Renal pelvis (tissue), 4 donors: Measurements from ENCODE around the gene AQP6. TPM values are rescaled to one million over a fixed set of nuclear protein-coding genes. Genes with fewer than 3 reads are reported as not detected.
A peak's percentile ranks its signal among the peaks of the same experiment; 100 is the strongest.

Experiments used
- DNase-seq: peaks from one replicate; pipeline ENCODE4 v3.0.0-alpha.2; 2013
- polyA plus RNA-seq, 3 donors: library from polyadenylated mRNA; unstranded; fragments of 120-200 nt; gene quantifications; one replicate each; pipeline ENCODE4 v1.2.1, GENCODE V29; 2013; ENCODE audit not compliant: insufficient read length in 3 of 3

The AQP6 gene
- polyA plus RNA-seq, 3 donors: 15.4 to 28.6 (median 23.3) TPM

- no peak for DNase-seq
These were observed 30.9 kb upstream of the AQP6 start for GRCh38 chr12:49941556-49942511.

DNA sequence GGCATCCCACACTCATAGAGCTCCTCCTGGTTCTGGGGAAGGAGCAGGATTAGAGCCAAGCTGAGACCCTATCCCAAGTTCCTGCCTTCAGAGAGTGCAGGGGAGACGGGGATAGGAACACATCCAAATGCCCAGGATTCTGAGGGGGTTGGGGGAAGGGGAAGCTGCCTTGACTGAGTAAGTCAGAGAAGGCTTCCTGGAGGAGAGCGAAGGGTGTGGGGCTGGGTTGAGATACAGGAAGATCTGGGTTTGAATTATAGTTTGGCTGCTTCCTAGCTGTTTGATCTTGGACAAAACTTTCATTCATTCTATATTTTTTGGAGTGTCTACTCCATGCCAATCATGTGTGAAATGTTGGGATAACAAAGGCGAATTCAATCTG, 30.2 kb upstream of the AQP6 start:
- DNase-seq: no peak

- no peak for DNase-seq
These were observed 29.7 kb upstream of the AQP6 start for GRCh38 chr12:49942921-49943624.

GRCh38 chr12:49943625-49943960, 29.2 kb upstream of the AQP6 start:
- DNase-seq: no peak

- no peak for DNase-seq
These were observed 28.7 kb upstream of the AQP6 start for GRCh38 chr12:49944046-49944445.

DNA sequence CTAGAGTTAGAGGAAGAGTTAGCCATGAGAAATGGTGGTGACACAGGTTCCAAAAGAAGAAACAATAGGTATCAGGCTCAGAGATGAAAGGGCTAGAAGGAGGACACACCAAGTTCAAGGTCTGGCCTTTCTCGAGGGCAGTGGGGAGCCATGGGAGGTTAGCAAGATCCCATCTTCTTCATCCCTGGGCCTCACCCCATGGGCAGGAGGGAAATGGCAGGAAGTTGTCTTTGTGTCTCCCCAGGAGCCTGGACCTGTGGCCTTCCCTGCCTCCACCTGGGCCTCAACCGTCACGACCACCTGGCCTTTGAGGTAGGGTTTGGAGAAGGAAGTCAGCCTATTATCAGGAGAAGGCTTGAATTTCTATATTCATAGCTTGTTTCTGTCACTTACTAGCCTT, 28.0 kb upstream of the AQP6 start:
- no peak for DNase-seq

GRCh38 chr12:49945394-49946080, 27.2 kb upstream of the AQP6 start:
- DNase-seq: peak; percentile 54

- DNase-seq: no peak
These were observed 26.7 kb upstream of the AQP6 start for GRCh38 chr12:49946086-49946485.

DNA sequence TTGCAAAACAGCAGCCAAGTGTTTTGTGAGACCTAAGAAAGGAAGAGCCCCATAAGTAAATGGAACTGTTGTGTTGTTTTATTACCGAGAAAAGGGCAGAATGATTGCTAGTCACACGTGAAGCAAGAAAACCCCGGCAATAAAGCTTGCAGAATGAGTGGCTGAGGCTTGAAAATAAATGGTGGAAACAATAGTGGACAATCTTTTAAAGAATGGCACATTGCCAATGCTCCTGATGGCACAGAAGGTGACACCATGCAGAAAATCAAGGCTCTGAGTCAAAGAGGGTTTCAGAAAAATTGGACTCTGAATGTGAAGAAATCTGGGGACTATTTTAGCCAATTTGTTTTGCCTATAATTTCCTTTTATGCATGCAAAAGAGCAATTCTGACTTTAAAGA, 26.2 kb upstream of the AQP6 start:
- no peak for DNase-seq

- no peak for DNase-seq
These were observed 25.0 kb upstream of the AQP6 start for GRCh38 chr12:49947593-49948226.

DNA sequence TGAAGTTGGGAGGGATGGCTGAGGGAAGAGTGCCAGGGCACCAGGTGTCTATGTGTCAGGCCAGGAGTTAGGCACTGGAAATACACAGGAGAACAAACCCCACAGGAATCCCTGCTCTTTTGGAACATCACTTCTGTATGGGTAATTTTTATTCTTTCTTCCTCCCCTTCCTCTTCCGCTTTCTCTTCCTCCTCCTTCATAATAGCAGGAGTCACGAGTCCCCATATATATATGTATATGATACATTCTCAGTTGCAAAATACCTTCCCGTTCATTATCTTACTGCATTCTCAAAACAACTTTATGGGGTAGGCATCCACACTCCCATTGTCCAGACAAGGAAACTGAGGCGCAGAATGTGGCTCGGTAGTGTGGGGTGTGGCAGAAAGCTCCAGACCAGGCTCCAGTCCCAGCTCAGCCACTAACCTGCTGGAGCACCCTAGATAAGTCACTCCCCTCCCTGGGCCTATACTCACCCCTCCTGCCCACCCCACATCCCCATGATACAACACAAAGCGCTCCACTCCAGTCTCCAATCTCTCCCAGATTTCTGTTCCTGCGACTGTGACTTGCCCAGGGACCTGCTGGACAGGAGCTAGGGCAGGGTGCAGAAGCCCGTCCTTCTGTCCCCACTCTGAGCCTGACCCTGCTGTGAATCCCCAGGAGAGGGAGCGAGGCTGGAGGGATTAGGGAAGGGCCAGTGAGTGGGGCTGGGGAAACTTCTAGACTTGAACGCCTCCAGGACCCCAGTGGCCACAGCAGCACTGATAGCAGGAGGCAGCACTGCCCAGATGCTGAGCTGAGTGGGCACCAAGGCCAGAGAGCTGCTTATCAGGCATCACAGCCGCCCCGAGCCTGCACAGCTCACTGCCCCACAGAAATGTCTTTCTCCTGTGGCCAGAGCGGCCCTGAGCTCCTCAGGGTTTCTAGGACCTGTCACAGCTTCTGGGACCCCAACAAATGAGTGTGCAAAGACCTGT, 23.6 kb upstream of the AQP6 start:
- no peak for DNase-seq

DNA sequence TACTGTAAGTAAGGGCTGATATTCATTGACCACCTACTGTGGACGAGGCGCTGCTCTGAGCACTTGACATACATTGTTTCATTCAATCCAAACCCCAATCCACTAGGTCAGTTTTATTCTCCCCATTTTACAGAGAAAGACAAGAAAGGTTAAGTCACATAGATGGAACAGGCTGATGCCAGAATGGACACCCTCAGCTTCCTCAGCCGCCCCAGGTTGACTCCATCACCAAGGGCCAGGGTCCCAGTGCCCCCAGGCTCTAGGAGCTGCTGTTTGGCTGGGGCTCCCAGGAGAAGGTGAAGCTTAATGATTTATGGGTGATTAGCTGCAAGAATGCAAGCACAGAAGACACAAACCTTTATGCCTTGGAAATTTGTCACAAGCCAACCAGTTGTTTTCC, 22.9 kb upstream of the AQP6 start:
- DNase-seq: no peak

GRCh38 chr12:49950273-49951251, 22.2 kb upstream of the AQP6 start, which contains the start of gene AQP2:
Gene AQP2 (plus strand): TSS chr12:49950737. CDS start chr12:49950831, 94 bp downstream.
- DNase-seq: no peak

GRCh38 chr12:49951411-49952240, 21.1 kb upstream of the AQP6 start:
- DNase-seq: no peak

- DNase-seq: no peak
These were observed 20.2 kb upstream of the AQP6 start for GRCh38 chr12:49952391-49953055.

GRCh38 chr12:49953151-49953550, 19.6 kb upstream of the AQP6 start:
- DNase-seq: no peak

DNA sequence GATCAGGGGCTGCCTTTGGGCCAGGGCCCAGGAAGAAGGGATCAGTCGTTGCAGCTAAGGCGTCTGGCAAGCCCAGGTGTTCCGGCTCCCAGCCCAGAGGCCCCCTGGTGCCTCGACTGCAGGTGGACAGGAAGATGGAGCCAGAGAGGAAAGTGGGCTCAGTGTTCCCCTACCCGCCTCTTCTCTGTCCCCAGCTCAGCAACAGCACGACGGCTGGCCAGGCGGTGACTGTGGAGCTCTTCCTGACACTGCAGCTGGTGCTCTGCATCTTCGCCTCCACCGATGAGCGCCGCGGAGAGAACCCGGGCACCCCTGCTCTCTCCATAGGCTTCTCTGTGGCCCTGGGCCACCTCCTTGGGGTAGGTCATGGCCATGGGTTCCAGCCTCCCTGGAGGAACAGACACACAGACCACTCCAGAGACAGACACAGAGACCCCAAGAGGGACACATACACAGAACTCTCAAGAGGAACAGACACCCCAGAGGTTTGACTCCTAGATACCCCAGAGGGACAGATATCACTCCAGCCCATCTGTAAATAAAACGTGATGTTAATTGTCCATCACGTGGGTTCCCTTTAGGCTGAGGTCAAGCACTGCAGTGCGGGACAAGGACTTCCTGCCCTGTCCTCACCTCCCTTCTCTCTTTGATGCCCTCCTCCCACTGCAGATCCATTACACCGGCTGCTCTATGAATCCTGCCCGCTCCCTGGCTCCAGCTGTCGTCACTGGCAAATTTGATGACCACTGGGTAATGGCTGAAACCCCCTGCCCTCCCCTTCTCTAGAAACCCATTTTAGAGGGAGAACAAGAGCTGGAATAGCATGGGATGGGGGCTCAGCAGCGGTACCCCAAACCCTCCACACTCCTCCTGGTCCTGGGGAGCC, 18.5 kb upstream of the AQP6 start:
- DNase-seq: peak; percentile 58
